NCI-H128 (cell line): ENCODE results near the gene RPRD2.
A peak's percentile ranks its signal among the peaks of the same experiment; 100 is the strongest.
"Not testable (repeated sequence)": the region's sequence is repeated elsewhere in the genome, so short reads cannot be mapped to it uniquely, and the experiment has no call there.

ENCODE experiments used
- DNase-seq: peaks from one replicate; lab custom pipeline; 2025; ENCODE audit not compliant: unreplicated experiment; lab: John Stamatoyannopoulos, UW

RPRD2 gene

DNA sequence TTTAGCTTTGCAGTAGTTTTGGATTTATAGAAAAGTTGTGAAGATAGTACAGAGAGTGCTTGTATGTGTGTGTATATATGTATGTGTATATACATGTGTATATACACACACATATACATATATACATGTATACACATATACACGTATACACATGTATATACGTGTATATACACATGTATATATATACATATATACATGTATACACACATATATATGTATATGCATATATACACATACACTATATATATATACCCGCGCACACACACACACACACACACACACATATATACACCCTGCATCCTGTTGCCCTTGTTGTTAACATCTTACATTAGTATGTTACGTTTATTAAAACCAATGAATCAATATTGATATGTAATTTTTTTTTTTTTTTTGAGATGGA lies 24.3 kb downstream of the RPRD2 start:
- DNase-seq, result no peak

DNA sequence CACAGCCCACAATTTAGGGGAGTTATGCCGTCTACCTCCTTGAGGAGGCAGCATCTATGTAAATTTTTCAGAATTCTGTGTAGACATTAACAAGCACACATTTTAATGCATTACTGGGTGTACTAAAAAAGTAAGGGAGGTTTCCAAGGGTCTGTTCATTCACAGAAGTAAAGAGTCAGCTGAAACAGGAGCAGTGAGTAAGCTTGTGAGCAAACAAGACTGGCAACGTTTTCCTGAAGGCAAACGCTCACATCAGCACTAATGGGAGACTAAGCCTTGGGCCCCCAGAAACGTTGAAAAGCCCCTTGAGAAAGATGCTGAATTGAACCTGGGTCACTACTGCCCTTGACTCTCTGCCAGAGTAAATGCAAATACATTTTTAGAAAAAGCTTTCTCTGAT lies 25.7 kb downstream of the RPRD2 start:
- no peak for DNase-seq

DNA sequence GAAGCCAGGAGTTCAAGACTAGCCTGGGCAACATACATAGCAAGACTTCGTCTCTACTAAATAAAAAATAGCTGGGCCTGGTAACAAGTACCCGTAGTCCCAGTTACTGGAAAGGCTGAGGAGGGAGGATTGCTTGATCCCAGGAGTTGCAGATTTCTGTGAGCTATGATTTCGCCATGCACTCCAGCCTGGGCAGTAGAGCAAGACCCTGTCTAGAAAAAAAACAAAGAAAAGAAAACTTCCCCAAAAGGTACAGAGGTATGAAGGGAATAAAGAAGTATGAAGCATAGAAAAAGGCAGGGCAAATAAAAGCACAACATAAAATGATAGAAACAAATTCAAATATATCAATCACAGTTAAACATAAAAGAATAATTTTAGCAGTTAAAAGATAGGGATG lies 28.7 kb downstream of the RPRD2 start:
- no peak for DNase-seq

DNA sequence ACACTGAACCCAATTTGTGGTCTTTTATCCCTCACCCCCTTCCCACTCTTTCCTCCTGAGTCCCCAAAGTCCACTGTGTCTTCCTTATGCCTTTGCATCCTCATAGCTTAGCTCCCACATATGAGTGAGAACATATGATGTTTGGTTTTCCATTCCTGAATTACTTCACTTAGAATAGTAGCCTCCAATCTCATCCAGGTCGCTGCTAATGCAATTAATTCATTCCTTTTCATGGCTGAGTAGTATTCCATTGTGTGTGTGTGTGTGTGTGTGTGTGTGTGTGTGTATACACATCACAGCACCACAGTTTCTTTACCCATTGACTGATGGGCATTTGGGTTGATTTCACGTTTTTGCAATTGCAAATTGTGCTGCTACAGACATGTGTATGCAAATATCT lies 31.2 kb downstream of the RPRD2 start:
- DNase-seq, result not testable (repeated sequence)

DNA sequence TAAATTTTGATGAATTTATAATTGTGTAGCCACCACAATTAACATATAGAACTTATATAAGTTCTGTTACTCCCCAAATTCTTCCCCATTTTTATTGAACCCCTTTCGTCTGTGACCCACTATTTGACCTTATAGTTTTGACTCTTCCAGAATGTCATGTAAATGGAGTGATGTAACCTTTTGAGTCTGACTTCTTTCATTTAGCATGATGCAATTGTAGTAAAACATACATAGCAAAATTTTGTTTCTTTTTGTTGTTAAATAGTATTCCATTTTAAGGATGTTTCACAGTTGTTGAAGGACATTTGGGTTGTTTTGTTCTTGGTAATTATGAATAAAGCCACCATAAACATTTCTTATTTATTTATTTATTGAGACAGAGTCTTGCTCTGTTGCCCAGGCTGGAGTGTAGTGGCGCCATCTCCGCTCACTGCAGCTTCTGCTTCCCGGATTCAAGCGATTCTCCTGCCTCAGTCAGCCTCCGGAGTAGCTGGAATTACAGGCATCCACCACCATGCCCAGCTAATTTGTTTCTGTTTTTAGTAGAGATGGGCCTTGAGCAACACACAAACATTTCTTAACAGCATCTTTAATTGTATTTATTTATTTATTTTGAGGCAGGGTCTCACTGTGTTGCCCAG lies 33.6 kb downstream of the RPRD2 start:
- DNase-seq, result no peak

DNA sequence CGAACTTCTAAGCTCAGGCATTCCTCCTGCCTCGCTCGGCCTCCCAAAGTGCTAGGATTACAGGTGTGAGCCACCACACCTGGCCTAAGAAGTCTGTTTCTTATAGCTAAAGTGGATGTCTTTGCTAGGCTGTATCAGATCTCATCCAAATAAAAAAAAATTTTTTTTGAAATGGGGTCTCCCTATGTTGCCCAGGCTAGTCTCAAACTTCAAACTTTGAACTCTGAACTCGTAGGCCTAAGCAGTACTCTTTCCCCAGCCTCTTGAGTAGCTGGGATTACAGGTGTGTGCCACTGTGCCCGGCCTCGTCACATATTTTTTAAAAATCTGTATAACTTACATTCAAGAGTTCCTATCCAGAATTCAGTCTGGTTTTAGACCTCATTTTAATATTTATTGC lies 40.5 kb downstream of the RPRD2 start:
- DNase-seq, result no peak

DNA sequence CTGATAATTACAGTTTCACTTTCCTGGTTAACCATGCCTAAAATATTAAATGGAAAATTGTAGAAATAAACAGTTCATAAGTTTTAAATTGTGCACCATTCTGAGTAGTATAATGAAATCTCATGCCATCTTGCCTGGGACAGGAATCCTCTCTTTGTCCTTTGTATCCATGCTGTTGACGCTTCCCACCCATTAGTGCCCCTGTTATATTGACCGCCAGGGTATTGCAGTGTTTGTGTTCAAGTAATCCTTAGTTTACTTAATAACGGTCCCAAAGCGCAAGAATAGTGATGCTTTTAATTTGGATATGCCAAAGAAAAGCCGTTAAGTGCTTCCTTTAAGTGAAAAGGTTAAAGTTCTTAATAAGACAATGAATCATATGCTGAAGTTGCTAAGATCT lies 41.7 kb downstream of the RPRD2 start:
- no peak for DNase-seq

DNA sequence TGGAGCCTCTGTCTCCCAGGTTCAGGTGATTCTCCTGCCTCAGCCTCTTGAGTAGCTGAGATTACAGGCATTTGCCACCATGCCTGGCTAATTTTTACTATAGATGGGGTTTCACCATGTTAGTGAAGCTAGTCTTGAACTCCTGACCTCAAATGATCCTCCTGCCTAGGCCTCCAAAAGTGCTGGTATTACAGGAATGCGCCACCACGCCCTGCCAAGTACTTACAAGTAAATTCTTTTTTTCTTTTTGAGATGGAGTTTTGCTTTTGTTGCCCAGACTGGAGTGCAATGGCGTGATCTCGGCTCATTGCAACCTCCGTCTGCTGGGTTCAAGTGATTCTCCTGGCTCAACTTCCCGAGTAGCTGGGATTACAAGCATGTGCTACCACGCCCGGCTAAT lies 42.5 kb downstream of the RPRD2 start:
- no peak for DNase-seq

DNA sequence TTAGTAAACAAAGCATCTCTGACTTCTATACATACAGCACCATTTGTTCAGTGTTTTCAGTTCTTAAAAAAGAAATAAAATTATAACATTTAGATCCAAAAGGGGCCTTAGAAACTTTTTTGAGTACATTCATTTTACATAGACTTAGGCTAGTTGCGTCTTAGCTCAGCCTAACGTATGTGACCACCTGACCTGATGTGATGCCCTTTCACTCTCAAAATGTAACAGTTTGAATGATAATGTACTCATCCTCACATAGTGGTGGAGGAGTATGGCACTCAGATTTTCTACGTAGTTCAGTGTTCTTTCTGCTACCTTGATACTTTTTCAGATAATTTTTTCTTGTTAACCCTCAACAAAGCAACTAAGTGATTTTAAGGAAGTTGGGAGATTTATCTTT lies 43.4 kb downstream of the RPRD2 start:
- no peak for DNase-seq

DNA sequence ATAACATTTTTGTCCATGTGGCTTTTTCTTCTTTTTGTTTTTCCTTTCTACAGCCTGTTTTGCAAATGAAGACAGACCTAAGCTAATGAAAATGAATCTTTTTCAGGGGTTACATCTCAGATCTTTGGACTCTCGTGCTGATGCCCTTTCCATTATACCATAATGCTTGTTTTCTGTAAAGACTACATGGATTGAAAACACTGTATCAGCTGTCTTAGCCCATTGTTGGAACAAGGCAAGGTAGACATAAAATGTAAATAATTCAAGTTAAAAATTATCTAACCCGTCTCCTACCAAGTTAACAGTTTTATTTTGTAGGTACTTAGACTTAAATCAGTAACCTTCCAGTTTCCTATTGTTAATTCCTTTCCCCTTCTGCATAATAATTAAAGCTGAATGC lies 44.9 kb downstream of the RPRD2 start:
- DNase-seq, result no peak

DNA sequence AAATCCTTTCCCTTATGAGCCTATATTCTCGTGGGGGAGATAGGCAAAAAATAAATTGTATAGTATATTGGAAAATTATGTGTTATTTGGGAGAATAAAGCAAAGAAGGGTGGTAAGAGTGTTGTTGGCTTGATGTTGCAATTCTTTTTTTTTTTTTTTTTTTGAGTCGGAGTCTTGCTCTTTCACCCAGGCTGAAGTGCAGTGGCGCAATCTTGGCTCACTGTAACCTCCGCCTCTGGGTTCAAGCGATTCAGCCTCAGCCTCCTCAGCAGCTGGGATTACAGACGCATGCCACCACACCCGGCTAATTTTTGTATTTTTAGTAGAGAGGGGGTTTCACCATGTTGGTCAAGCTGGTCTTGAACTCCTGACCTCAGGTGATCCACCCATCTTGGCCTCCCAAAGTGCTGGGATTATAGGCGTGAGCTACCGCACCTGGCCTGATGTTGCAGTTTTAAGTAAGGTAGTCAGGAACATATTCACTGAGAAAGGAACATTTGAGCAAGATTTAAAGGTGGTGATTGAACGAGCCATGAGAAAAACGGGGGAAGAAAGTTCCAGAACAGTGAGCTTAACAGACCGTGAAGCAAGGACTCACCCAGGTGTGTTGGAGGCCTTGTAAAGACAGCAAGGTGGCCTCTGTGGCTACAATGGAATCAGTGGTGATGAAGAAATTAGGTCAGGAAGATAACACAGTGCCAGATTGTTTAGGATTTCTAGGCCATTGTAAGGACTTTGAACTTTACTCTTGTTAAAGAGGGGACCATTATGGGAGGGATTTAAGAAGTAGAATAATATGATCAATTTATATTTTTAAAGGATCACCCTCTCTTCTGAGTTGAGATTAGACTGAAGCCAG lies 45.8 kb downstream of the RPRD2 start:
- DNase-seq, result no peak

DNA sequence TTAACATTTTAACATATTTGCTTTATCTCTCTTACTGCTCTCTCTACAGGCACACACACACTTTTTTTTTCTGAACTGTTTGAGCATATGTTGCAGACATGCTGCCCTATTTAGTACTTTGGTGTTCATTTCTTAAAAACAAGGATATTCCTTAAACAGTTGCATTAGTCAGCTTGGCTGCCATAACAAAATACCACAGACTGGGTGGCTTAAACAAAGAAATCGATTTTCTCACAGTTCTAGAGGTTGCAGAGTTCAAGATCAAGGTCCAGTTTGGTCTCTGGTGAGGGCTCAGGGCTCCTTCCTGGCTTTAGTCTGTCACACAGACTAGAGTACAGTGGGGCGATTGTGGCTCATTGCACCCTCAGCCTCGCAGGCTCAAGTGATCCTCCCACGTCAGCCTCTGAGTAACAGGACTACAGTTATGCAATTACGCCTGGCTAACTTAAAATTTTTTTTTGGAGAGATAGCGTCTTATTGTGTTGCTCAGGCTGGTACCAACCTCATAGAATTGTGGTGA lies 46.7 kb downstream of the RPRD2 start:
- DNase-seq, result no peak

DNA sequence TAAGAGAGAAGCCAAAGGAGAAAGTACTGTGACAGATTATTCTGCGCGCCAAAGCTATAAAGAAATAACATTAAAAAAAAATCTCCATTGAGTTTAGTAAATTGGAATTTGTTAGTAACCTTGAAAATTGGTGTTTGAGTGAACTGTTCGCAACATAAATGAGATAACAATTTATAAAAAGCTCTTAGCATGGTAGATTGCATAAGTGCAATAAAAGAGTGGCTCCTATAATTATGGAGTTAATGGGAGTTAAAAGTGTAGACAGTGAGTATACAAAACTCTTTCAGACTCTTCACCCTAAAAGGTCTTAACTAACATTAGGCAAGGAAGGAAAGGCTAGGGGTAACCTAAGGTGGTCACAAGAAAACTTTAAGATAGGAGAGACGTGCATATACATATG lies 50.6 kb downstream of the RPRD2 start:
- no peak for DNase-seq

DNA sequence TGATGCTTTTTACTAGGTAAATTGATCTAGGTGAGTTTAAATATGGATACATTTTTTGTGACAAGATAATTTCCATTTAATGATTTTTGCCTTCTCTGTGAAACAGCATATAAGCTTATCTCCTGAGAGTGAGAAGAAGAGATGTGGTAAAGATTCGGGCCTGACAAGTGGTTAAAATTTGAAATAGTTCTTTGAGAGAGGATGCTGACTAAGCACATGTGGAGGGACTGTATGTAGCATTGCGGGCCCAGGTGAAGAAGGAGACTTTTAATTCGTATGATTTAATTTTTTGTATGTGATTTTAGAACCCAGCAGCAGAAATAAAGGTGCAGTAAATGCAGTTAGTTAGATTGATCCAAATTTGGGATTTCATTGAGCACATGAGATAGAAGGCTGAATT lies 51.9 kb downstream of the RPRD2 start:
- no peak for DNase-seq

DNA sequence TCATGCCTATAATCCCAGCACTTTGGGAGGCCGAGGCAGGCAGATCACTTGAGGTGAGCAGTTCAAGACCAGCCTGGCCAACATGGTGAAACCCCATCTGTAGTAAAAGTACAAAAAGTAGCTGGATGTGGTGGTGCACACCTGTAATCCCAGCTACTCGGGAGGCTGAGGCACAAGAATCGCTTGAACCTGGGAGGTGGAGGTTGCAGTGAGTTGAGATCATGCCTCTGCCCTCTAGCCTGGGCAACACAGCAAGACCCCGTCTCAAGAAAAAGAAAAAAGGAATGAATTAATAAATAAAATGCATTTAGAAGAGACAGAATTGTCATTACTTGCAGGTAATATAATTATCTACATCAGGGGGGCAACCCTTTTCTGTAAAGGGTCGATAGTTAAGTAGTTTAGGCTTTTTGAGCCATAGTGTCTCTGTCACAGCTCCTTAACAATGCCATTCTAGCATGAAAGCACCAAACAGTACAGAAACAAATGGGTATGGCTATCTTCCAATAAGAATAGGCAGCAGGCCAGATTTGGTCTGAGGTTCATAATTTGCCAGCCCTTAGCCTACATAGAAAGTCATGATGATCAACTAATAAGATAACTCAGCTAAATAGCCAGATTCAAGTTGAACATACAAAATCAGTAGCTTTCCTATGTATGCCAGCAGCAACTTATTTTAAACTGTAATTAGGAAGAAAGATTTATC lies 56.8 kb downstream of the RPRD2 start:
- DNase-seq, result no peak

DNA sequence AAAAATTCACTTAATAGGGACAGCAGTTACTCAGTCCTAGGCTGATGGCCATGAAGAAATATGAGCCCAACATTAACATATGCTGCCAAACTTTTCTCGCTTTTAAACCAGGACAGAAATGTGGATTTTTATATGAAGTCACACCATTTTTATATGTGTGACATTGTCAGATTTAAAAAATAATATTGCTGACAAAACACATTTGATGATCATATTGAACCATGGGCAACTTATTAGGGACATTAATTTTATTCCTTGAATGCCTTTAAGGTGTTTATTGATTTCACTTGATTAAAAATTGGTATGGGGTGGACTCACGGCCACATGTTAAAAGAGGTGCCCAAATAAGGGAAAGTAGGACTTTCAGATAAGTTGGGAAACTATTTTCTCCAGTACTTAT lies 58.6 kb downstream of the RPRD2 start:
- DNase-seq, result no peak

DNA sequence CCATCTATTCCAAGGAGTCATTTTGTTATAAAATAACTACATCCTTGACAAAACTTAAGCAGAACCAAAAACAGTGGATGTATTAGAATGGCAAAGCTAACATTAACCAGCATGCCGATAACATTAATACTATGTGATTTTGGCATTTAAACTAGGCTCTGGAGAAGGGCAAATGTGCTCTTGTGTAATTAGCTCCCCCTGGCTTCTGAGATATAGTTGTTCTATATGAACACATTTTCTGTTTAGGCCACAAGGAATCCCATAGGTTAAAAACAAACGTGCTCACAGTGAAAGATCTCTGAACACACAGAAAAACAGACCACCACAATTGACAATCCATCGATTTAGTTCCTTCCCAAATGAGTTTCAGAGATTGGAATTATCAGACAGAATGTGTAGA lies 65.9 kb downstream of the RPRD2 start:
- no peak for DNase-seq

DNA sequence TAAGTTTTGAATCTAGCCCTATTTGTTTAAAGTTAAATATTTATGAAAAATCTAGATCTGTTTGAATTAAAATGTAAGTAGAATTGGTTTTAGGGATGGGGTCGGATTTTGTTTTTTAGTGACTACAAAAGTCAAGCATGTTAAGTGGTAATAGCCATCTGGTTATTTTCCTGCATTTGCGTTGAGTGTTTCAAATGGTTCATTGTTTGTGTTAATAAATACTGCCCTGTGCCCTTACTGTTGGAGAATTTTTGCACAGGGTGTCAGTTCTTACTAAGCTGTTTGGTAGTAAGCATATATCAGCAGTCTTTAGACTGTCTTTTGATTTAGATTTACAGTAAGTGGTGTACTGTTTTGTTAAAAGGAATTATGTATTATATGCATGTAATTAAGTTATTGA lies 77.2 kb downstream of the RPRD2 start:
- DNase-seq, result no peak

DNA sequence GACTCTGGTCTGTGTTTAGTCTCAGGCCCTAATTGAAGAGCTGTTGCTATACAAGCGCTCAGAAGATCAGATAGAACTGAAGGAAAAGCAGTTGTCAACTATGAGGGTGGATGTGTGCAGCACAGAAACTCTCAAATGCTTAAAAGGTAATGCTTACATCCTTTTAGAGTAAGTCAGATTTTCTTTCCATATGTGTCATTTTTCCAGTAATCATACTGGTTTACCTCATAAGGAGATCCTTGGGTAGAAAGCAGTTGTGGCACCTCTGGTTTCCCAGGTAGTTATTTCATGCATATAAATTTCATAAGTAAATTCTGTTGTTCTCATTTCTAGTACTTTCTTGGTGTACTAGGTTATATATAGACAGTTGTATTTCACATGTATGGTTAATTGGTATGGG lies 80.3 kb downstream of the RPRD2 start:
- DNase-seq, result no peak

DNA sequence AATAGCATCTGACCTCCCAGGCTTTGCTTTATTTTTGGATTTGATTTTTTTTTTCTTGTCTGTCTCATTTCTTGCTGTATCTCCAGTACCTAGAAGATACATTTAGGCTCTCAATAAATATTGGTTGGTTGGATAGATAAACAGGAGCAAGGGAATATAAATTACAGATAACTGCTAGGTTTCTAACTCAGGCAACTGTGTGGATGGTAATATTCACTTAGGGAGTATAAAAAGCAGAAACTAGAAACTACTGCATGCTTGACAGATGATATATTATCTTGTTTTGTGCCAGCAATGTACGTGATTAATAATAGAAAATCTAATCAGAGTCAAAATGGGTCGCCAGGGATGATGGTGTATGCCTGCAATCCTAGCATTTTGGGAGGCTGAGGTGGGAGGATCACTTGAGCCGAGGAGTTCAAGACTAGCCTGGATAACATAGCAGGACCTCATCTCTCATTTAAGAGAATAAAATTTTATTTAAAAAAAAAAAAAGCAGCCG lies 92.2 kb downstream of the RPRD2 start:
- DNase-seq, result no peak

DNA sequence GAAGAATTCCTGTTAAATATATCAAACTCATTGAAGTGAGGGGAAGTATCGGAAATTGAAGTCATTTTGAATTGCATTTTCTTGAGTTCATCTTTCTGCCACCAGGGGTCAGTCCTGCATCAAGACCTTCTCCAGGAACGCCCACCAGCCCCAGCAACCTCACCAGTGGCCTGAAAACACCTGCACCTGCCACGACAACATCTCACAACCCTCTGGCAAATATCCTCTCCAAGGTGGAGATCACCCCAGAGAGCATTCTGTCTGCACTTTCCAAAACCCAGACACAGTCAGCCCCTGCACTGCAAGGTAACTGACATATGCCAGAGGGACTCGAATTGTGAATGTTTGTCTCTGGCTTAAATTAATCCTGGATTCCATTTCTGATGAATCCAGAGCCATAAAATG lies 100.5 kb downstream of the RPRD2 start:
- DNase-seq, result peak; percentile 23

DNA sequence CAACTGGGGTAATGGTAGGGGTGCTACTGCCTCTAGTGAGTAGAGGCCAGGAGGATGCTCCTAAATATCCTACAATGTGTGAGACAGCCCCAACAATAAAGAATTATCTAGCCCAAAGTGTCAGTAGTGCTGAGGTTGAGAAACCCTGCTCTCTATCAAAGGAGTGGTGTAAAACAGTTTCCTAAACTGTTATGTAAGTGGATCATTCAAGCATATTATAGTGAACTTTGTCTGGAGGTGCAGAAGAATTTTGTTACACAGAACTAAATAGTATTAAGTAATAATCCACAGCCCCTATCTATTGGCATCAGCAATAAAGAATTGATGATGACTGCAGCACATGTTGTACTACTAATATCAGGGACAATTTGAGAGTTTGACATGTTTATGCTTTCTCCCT lies 103.0 kb downstream of the RPRD2 start:
- DNase-seq, result no peak
